ENCODE data around the gene TMEM187.

TMEM187 gene

DNA sequence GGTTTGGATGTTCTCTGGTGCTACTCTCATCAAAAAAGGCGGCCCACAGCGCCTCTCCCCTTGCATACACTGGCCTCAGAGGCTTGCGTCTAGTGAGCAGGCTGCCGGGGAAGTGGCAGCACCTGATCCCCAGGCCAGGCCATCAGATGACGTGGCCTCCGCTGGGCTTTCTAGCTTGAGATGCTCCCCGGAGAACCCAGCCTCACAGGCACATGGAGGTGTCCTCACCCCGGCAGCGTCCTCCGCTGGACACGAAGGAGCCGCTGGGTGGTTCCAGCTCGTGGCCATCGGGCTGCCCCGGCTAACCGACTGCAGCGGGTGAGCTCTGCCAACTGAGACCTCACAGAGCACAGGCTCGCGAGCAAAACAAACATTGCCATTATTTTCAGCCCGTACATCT is 34.4 kb downstream of the TMEM187 start:
- DNase-seq, result no peak

DNA sequence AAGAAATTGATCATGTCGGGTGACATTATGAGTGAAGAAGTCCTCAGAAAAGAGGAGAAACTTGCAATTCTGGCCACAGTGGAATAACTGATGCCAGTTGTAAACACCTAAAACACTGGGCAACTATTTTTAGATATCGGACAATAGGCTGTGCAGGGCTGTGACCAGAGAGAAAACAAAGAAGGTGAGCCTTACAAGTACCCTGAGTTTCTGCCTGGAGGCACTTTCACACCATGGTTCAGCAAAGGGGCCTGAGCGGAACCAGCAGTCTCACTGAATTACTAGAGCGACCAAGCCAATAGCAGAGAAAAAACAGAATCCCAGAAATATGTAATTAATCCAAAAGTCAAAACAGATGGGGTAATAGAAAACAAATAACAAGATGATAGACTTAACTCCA is 36.0 kb downstream of the TMEM187 start:
- DNase-seq, result no peak

DNA sequence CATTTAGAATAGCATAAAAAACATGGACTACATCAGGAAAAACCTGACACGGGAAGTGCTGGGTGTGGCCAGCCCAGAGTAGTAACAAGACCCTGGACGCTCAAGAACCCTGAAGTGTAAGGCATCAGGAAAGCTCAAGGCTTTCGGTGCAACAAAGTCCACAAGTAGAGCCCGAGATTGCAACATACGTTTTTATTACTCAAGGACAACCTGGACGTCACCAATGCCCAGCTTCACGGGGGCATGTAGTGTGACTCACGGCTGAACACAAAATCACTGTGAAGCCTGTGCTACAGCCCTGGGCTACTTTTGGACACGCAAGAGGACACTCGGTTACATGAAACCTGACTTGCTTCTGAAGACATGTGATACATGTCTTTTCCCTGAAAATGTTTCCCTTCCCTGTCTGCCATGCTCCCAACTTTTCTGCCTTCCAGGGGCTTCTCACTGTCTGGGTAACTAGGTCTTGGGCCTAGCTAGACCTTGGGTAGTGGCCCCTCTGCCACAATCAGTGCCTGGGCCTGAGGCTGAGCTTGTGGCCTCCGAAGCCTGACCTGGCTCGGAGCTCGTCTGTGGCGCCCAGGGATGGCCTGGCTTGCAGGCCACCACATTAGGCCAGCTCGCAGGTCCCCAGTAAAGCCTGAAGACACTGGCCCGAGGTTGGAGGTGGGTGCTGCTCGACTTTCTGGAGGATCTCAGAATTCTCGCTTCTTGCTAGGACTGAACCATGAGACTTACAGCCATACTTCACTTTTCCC is 38.0 kb downstream of the TMEM187 start:
- peak; percentile 79 for DNase-seq

DNA sequence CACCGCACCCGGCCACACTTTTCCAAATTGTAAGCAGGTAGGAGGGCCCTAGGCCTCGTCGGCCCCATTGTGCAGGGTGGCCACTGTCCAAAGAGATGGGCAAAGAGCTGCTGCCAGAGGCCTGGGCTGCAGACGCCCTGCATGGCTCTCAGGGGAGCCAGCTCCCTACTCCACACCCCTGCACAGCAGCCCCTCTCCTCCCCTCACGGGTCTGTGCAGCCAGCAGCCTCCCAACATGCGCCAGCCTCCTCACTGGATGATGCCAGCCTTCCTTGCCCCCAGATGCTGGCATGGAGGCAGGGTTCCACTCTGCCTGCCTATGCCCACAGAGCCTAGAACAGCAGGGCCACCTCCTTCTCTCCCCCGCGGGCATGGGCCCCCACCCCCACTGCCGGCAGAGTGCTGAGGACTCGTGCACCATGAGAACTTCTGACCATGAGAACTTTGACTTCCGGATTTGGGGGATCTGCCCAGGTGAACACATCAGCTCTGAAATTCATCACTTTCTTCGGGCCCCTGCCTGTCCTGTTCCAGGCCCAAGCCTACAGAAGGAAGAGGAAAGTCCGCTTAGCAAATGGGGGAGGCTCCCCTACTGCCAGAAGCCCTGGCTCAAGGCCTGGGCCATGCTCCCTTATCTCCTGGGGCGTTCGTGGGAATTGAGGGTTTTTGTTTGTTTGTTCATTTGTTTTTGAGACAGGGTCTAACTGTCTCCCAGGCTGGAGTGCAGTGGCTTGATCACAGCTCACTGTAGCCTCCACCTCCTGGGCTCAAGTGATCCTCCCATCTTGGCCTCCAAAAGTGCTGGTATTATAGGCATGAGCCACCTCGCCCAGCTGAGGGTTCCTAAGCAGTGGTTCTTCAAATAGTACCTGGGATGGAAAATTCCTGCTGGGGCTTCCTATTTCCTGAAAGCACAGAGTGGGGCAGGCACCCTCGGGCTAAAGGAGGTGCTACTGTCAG is 39.1 kb downstream of the TMEM187 start:
- DNase-seq, result no peak

DNA sequence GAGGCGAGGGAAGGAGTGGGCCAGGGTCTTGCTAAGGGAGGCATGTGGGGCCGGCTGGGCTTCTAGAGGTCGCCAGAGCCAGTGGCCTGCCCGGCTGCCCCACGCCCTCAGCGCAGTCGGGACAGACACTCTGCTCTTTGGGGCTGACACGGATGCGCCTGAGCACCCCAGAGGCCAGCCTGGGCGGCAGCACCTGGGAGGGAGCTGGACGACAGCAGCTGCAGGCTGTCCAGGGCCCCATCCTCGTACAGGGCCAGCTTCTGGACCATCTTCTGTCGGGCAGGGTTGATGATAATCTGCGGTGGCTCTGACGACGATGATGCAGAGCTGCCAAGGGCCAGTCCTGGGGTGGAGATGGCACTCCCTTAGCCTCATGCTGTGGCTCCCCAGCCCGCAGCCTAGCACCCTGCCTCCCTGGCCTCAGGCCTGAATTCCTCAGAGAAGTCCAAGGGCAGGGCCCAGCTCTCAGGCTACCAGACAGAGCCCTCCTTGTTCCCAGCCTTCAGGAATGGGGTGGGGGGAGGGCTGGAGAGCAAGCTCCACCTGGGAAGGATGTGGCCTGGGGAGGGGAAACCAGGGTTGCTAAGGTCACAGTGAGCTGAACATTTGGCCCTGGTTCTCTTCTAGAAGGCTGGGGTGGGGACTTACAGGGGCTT is 39.9 kb downstream of the TMEM187 start:
- no peak for DNase-seq

DNA sequence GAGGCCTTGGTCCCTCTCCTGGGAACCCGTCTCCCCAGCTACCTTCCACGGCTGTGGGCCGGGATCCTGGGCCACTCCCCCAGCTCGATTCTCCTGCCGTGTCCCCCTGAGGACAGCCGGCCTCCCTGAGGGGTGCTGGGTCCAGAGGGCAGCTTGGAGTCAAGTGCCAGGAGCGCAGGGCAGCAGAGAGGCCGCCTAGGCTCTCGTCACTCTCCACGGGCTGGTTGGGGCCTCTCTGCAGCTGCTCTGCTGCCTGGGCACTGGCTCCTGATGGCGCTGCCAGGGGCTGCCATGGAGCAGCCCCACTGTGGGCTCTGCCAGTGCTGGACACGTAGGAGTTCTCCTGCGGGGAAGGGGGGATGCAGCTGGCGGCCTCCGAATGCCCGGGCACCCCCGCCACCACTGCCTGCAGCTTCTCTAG is 40.5 kb downstream of the TMEM187 start:
- DNase-seq, result no peak

DNA sequence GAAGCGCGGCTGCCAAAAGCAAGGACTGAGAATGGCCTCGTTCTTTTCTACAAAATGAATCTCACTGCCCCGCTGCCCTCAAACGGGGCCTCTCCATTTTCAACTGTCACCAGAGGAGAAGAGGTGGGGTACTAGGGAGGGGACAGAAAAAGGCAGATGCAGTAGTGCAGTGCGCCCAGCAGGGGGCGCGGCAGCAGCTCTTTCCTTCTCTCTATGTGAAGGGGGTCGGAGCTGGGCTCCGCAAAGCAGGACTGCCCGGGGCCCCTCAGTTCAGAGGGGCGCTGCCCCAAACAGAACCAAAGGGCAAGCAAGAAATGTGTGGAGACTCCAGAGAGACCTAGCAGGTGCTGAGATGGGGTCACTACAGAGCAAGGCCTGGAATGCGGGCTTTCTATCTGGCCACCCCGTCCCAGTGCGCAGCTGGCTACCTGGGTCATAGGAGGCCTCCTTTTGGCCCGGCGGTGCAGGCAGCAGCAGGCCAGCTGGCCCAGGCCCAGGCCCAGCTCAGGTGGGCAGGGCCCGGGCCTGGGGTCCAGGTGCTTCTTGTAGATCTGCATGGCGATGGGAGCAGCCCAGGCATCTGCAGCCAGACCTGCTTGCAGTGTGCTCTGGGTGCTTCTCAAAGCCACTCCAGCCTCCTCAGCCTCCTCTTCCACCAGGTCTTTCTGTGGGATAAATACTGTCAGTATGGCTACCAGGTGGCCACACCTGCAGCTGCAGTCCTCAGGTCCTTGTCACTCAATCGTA is 41.2 kb downstream of the TMEM187 start:
- no peak for DNase-seq

DNA sequence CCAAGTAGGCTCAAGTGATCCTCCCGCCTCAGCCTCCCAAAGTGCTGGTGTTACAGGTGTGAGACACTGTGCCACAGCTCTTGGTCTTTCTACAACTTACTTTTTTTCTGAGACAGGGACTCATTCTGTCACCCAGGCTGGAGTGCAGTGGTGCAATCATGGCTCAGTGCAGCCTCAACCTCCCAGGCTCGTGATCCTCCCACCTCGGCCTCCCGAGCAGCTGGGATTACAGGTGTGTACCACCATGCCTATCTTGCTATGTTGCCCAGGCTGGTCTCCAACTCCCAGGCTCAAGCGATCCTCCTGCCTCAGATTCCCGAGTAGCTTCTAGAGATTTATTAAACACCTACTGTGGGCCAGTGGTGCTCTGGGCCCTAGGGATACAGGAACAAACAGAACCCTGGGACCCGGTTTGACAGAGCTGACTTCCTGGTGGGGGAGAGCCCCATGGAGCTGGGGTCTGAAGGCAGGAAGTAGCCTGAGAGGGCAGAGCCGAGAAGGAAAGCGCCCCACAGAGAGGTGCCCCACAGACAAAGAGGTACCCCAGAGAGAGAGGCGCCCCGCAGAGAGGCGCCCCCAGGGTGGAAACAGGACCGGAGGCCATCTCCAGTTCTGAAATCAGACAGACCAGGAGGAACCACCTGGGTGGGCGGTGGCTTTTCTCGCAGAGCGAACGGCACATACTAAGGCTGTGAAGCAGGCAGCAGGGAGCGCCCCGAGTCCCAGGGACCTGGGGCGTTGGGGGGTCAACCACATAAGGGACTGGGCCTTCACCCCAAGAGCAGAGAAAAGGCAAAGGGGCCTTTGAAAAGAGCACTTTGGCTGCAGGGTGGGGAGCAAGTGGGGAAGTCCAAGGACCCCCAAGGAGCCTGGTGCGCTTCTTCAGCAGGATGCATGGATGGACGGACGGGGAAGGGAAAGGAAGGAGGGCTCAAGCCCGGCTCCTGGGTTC is 42.2 kb downstream of the TMEM187 start:
- DNase-seq, result no peak

DNA sequence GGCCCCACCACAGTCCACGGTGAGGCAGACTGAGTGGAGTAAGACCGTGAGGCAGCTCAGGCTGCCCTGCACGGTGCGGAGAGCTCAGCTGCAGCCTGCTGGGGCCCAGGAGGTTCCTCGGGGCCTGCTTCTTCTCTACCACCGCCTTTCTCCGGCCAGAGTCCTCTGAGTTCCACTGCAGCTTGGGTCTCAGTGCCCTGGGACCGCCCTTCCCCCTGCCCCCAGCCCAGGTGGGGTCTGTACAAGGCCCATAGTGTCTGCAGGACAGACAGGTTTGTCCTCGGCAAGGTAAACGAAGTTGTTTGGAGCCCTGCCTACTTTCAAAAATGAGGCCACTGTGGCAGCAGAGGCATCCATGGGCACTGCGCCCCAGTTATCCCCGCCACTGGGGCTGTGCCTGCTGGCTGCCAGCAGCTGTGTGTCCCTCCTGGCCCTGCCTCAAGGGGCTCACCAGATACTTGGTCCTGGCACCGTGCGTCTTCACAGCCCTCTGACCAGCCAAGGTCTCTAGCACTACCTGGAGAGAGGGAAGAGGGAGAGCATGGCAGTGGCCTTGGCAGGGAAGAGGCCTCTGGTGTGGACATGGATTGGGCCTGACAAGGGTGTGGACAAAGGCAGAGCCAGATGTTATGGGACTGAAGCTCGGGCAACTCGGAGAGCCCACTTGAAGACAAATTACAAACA is 43.2 kb downstream of the TMEM187 start:
- DNase-seq, result no peak

DNA sequence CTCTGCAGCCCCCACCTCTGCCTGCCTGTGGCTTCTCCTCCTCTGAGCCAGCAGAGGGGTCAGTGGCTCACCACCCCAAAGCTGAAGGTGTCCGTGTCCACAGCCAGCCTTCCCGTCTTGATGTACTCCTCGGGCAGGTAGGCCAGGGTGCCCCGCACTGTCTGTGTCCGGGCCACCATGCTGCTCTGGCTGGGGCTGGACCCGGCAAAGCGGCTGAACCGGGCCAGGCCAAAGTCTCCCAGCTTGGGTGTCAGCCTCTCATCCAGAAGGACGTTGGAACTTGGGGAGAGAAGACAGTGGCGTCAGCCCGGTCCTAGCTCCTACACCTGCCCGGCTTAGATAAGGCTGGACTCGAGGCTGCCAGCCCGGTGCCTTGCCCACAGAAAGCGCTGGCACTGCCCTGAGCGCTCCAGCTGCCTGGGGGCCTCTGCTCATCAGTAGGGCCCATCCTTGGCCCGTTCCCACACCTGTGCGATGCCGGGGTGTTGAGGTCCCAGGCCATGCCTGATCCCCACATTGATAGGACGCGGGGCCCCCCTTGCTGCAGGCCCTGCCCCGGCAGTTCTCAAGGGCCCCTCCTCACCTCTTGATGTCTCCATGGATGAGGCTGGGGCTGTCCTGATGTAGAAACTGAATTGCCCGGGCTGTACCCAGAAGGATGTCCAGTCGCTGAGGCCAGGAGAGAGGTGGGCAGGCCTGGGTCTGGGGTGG is 44.0 kb downstream of the TMEM187 start:
- DNase-seq, result no peak

DNA sequence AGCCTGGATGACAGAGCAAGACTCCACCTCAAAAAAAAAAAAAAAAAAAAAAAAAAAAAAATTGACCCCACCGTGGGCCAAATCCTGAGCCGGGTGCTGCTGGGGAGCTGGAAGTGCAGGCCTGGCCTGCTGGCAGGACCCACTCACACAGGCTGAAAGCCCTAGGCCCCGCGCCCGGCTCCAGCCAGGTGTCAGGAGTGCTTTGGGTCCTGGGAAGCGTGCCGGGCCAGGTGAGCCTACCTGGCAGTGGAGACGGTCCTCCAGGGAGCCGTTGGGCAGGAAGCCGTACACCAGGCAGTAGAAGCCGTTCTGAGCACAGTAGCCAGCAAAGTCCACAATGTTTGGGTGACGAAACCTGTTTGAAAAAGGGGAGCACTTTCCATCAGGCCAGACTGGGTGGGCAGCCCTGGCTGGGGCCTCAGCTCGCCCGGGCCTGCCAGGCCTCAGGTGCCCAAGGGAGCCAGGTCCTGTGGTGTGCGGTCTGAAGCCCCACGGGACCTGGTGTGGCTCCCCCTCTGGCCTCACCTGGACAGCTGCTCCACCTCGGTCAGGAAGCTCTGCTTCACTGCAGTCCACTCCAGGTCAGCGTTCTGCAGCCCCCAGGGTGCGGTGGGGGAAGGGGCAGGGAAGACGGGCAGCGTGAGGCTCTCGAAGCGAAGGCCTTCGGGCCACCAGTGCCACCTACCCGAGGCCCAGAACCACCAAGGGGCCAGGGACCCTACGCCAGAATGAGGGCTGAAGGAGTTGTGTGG is 45.4 kb downstream of the TMEM187 start:
- DNase-seq, result no peak

DNA sequence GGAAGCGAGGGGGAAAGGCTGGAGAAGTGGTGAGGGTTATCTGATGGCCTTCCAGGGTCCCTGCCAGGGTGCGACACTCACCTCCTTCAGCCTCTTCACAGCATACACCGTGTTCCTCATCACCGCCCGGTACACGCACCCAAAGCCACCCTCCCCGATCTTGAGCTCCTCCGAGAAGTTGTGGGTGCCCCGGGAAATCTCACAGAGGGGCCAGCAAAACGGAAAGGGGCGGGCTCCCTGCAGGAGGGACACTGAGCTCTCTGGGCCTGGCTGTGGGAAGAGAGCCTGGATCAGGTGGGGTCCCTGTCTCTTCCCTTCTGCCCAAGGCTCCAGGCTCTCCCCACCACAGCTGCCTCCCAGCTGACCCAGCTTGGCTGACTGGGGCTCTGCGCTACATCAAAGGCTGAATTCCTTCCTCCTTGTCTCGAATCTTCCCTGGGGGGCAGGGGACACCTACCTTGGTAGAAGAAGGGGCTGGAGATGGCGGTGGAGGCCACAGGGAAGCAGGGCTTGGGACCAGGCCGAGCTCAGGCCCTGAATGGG is 46.0 kb downstream of the TMEM187 start:
- DNase-seq, result no peak

DNA sequence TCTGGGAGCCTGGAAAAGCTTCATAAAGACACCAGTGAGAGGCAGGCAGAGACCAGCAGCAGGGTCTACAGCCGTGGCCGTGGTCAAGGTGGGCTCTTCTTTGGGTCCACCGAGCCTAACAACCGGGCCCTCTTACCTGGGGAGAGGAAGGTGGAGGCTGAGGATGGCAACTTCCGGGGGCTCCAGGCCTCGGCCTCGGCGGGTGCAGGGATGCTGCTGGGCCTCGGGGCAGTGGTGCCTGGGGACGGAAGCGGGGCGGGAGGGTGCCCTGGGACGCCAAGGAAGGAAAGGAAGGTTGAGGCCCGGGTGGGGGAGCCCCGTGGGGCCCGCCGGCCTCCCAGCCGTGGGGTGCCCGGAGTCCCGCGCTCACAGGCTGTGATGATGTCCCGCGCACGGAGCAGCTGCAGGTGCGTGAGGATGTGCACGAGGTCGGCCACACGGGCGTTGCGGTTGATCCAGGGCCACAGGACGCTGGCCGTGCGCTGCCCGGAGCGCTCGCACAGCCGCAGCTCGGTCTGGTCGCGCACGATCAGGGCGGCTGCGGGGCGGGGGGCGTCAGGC is 46.6 kb downstream of the TMEM187 start:
- no peak for DNase-seq

DNA sequence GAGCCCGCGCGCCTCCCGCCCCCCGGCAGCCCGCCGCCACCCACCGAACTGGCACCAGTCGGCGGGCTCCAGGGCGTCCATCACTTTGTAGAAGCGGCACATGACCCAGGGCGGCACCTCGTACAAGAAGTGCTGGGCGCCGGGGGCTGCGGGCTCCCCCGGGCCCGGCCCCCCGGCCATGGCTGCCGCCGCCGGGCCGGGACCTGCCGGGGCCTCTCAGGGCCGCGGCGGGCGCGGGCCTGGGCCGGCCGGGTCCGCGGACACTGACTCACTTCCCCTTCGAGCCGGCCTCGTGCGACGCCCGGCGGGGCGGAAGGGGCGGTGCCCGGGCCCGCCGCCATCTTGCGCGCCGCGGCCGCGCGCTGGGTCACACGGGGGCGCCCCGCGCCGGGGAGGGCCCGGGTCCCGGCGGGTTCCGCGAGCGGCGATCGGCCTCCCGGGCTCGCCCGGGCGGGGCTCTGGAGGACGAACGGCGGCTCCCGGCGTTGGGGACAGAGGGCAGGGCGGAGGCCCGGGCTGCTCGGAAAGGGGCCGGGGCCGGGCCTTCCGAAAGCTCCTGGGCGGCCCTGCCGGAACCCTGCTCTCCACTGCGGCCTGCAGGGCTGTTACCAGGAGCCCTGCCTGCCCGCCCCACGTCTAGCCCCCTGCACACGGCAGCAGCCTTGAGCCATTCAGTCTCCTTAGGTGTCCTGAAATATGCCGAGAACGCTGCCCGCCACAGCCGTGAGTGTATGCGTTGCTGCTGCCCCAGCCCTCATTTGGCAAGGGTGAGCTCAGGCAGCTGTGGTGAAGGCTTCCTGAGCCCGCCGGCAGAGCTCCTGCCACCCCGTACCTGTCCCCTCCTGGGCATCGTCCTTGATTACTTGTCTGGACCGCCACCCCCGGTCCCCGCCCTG is 47.3 kb downstream of the TMEM187 start, which contains the start of gene IRAK1:
IRAK1 (minus strand) TSS at position 270 of the 896 bp plus-strand sequence; CDS start at position 180, 90 bp downstream.
- DNase-seq, result peak; percentile 76

DNA sequence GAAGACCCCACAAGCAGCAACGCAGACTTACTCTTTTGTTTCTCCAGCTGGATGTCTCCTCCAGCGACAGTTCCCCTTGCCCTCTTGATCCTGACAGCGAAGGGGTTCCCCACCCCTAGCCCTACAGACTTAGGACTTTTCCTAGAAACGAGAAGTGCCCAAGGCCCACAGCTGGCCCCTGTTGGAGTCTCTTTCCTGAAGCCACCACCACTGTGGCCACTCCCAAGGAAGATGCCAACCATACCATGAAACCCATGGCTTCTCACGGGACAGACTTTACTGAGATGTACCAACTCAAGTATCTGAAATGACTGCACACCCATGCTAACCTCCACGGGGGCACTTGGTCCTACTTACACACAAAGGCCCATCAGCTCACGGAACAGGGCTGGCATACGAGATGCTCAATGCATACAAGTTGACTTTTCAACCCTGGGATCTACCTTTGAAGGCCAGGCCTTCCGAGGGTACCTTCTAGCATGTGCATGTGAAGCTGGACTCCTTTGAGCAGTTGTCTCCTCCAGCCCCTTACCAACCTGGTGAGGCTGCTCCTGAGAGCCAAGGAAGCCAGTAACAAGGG is 48.1 kb downstream of the TMEM187 start:
- DNase-seq, result peak; percentile 67

DNA sequence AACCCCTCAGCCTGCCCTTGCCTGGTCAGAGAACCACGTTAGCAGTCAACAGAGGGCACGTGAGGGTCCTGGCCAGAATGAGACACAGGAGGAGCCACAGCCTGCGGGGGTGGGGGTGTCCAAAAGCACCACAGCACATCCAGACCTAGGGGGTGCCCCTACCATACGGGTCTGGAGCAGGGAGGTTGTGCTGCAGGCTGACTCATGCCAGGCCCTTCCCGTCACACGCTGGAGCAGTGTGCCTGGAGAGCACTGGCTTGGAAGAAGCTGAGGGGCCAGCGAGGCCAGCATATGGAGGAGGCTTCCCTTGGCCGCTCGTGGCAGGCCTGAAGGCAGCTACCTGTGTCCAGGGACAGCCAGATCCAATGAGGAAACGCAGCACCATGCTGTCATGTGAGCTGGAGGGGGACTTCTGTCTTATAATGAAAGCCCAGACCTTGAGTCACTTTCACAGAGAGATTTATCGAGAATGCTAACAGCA is 48.6 kb downstream of the TMEM187 start:
- DNase-seq, result peak; percentile 61

DNA sequence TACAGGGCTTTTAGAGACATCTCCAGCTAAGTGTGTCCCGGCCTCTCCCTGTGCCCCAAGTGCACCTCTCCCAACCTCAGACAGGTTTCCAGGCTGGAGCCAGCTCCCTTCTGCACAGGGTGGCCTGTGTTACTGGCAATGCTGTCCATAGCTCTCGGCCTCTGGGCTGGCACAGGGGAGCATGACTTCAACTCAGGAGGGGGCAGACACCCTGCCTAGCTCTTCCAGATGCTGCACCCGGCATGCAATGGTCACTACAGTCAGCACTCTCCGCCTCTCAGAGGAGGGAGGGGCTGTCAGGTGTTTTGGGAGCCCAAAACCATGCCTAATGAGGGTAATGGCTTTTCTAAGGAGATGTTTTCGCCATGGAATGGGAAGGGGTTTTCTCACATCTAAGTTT is 49.6 kb downstream of the TMEM187 start:
- no peak for DNase-seq

All from inflammatory macrophage treated with lipopolysaccharide for 4 hours (primary cell).